Neural progenitor cell (in vitro differentiated cells): ENCODE measurements around the gene RAPGEF5.

ENCODE experiments used
- EZH2 ChIP-seq: fragments of 200-600 bp; sonication (generic); IDR thresholded peaks from 2 replicates; pipeline ENCODE4 v1.6.1; 2017; ENCODE audit warnings: antibody characterized with exemption, mild to moderate bottlenecking, moderate library complexity
- EZH2phosphoT487 ChIP-seq: fragments of 200-600 bp; sonication (generic); IDR thresholded peaks from 2 replicates; pipeline ENCODE4 v1.6.1; 2017; ENCODE audit warnings: antibody characterized with exemption
- TF ChIP-seq, protein P1 (sequence below): fragments of 200-600 bp; sonication (generic); IDR thresholded peaks from 2 replicates; pipeline ENCODE4 v1.5.1; 2017; ENCODE audit warnings: antibody characterized with exemption, mild to moderate bottlenecking

GRCh38 chr7:22201186-22201880 is 155.6 kb downstream of the RAPGEF5 start:
- TF ChIP-seq, protein P1, sequence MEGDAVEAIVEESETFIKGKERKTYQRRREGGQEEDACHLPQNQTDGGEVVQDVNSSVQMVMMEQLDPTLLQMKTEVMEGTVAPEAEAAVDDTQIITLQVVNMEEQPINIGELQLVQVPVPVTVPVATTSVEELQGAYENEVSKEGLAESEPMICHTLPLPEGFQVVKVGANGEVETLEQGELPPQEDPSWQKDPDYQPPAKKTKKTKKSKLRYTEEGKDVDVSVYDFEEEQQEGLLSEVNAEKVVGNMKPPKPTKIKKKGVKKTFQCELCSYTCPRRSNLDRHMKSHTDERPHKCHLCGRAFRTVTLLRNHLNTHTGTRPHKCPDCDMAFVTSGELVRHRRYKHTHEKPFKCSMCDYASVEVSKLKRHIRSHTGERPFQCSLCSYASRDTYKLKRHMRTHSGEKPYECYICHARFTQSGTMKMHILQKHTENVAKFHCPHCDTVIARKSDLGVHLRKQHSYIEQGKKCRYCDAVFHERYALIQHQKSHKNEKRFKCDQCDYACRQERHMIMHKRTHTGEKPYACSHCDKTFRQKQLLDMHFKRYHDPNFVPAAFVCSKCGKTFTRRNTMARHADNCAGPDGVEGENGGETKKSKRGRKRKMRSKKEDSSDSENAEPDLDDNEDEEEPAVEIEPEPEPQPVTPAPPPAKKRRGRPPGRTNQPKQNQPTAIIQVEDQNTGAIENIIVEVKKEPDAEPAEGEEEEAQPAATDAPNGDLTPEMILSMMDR, result no peak
- TF ChIP-seq EZH2phosphoT487, result no peak
- TF ChIP-seq EZH2, result no peak
